Measurements from ENCODE around the gene GOLGA6L24.
"Not testable (repeated sequence)": the region's sequence is repeated elsewhere in the genome, so short reads cannot be mapped to it uniquely, and the experiment has no call there.

Gene GOLGA6L24

DNA sequence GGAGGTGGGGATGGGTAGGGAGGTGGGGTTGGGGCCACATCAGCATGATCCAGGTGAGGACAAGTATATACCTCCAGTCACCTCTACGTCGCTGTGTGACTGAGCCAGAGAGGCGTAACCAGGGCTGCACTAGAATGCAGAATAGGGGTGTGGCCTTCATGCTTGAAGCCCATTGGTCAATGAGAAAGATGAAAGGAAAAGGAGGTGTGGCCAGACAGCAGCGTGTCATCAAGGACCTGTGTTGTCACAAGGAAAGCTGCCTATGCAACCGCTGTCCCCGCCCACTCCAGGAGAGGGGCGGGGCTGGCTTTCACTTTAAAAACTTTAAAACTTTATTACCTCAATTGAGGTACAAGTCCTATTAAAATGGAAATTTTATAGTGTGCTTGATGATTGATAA, at the start of gene GOLGA6L24:
GOLGA6L24 (minus strand) TSS at position 101 of the 400 bp plus-strand sequence; CDS start at position 40, 61 bp downstream.
- not testable (repeated sequence) for H3K4me3 ChIP-seq (ENCODE audit: low read length); DNase-seq (ENCODE audit: low read depth)

DNA sequence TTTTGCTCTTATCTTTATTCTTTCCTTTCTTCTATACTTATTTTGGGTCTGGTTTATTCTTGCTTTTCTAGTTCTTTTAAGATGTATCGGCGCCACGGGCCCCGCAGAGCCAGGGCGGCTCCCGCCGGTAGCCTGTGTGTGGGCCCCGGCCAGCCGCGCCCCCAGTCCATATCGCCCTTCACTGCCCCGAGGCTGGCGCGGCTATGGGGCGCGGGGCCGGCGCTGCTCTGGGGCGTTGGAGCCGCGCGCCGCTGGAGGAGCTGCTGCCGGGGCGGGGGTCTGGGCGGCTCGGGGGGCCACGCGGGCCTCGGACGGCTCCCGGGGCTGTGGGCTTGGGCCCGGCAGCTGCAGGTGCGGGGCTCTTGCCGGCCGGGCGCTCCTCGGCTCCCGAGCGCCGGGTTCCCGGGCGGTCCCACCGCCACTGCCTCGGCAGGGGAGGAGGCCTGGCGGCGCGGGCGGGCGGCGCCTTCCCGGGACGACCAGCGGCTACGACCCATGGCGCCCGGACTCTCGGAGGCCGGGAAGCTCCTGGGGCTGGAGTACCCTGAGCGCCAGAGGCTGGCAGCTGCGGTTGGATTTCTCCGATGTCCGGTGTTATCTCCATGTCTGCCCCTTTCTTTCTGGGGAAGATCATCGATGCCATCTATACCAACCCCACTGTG, 45.0 kb upstream of the GOLGA6L24 start:
- not testable (repeated sequence) for DNase-seq (ENCODE audit: low read depth); H3K4me3 ChIP-seq (ENCODE audit: low read length)

DNA sequence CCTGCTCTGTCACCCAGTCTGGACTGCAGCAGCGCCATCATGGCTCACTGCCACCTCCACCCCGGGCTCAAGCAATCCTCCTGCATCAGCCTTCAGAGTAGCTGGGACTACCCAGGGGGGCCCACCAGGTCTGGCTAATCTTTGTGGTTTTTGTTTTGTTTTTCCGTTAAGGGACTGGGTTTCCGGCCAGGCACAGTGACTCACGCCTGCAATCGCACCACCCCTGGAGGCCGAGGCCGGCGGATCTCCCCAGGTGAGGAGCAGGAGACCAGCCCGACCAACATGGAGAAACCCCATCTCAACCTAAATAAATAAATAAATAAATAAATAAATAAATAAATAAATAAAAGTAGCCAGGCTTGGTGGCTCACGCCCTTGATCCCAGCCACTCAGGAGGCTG, 38.1 kb upstream of the GOLGA6L24 start:
- H3K4me3 ChIP-seq (ENCODE audit: low read length); DNase-seq (ENCODE audit: low read depth): not testable (repeated sequence)

GRCh38 chr15:28380053-28380452, 22.2 kb upstream of the GOLGA6L24 start:
- H3K4me3 ChIP-seq (ENCODE audit: low read length); DNase-seq (ENCODE audit: low read depth): not testable (repeated sequence)

GRCh38 chr15:28378364-28378763, 20.5 kb upstream of the GOLGA6L24 start, which contains the start of gene GOLGA8F:
Gene GOLGA8F, plus strand, starts transcription at chr15:28378664. Its CDS starts 98 bp downstream, at chr15:28378762.
- not testable (repeated sequence) for H3K4me3 ChIP-seq (ENCODE audit: low read length); DNase-seq (ENCODE audit: low read depth)

- not testable (repeated sequence) for H3K4me3 ChIP-seq (ENCODE audit: low read length); DNase-seq (ENCODE audit: low read depth)
Measured at GRCh38 chr15:28365502-28365901, 7.6 kb upstream of the GOLGA6L24 start.

DNA sequence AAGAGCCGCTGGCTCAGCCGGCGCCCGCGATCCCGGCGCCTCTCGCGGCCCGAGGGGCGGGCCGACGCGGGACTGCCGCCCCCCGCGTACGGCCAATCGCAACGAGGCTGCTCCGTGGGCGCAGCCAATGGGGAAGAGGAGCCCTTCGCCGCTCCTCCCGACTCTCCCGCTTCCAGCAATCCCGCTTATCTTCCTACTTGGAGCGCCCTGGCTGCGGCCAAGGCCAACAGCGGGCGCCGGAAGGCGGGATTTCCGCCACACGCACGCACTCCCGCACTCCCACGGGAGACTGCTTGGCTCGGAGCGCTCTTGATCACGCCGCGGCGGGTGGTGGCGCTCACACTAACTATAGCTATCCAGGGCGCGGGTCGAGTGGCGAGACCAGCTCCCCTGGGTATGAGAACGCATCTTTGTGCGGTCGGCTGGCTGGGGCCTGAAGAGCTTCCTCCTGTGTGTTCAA, 35.7 kb downstream of the GOLGA6L24 start, which contains the start of gene HERC2:
HERC2 (minus strand) TSS at position 51 of the 460 bp plus-strand sequence. CDS start 746 bp downstream, outside the sequence.
- DNase-seq (ENCODE audit: low read depth): not testable (repeated sequence)
- H3K4me3 ChIP-seq (ENCODE audit: low read length): peak within 1 kb of the TSS; percentile 49

DNA sequence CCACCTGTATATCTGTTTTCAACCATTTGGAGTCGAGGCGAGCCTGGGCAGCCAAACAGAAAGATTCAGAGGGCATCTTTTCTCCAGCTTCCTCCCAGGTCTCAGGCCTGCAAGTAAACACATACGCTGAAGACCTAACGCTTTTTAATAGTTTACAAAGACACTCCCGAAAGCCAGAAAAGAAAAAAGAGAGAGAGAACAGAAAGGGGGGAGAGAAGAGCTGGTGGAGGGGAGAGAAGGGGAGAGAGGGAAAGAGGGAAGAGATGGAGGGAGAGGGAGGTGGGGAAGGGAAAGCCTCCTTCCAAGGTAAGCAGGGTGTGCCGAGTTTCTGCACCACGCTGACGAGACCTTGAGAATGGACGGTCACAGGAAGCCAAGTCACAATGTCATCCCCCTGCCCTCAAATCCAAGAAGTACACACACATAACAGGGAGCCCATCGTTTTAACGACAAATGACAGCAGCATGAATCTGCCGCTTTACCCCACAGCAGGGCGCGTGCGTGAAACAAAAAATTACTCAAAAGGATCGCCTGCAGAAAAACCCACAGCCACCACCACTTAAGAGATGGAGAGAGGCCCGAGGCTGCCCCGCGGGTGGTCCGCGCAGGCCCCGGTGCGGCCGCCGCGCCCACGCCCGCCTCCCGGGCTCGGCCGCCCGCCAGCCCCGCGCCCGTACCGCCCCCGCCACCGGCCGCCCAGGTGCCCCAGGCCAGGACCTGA, 36.4 kb downstream of the GOLGA6L24 start:
- H3K4me3 ChIP-seq (ENCODE audit: low read length): peak overlapping the region; percentile 49
- not testable (repeated sequence) for DNase-seq (ENCODE audit: low read depth)

DNA sequence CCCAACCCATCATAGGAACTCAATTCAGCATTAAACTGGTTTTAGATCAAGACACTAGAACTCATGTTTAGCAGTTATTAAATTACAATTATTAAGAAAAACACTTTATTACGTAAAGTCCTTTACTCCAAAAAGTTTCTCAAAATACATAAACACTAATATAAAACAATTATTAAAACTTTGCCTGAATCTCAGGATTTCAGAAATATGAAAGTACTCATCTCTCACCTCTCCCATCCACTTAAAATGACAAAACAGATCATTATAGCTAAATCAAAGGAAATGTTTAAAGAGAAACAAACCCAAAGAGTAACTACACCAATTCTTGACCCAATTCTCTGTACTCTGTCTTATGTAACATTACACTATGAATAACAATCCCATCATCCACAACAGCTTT, 38.2 kb downstream of the GOLGA6L24 start:
- not testable (repeated sequence) for H3K4me3 ChIP-seq (ENCODE audit: low read length); DNase-seq (ENCODE audit: low read depth)

DNA sequence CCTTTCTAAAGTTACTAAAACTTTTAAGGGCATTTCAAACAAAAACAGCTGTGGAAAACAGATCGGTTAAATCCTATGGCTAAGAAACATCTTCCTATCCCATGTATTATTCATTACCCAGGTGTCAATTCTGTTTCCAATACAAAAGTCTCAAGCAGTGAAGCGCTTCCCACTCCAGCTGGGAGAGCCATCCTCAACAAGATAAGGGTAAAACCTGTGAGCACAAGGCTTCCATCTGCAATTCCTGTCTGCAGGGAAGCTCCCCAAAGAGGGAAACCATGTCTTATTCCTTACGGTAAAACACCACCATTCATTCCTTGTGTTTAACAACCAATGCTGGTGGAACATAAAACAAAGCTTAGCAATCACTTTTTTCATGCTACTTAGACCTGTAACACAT, 39.1 kb downstream of the GOLGA6L24 start:
- DNase-seq (ENCODE audit: low read depth); H3K4me3 ChIP-seq (ENCODE audit: low read length): not testable (repeated sequence)

DNA sequence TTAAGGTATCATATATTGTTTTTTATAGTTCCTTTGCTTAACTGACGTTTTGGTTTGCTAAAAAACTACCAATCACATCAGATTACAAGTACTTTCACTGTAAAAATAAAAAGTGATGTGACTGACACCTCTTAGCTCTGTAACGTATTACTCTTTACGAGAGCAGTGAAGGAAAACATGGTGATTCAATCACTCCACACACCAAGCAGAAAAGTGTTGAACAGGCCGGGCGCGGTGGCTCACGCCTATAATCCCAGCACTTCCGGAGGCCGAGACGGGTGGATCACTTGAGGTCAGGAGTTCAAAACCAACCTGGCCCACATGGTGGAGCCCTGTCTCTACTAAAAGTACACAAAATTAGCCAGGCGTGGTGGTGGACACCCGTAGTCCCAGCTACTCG, 39.8 kb downstream of the GOLGA6L24 start:
- not testable (repeated sequence) for H3K4me3 ChIP-seq (ENCODE audit: low read length); DNase-seq (ENCODE audit: low read depth)

GRCh38 chr15:28316958-28317357, 40.9 kb downstream of the GOLGA6L24 start:
- DNase-seq (ENCODE audit: low read depth); H3K4me3 ChIP-seq (ENCODE audit: low read length): not testable (repeated sequence)

GRCh38 chr15:28310454-28310853, 47.4 kb downstream of the GOLGA6L24 start:
- not testable (repeated sequence) for DNase-seq (ENCODE audit: low read depth); H3K4me3 ChIP-seq (ENCODE audit: low read length)

GRCh38 chr15:28308718-28309117, 49.2 kb downstream of the GOLGA6L24 start:
- H3K4me3 ChIP-seq (ENCODE audit: low read length); DNase-seq (ENCODE audit: low read depth): not testable (repeated sequence)
